Progenitor cell of endocrine pancreas (in vitro differentiated cells): ENCODE measurements around the gene FOXE1. TPM values are rescaled to one million over a fixed set of nuclear protein-coding genes. Genes with fewer than 3 reads are reported as not detected.

Source experiments
- DNase-seq: peaks from one replicate; pipeline ENCODE4 v3.0.0; 2021; ENCODE audit warnings: low spot score; ENCODE audit not compliant: unreplicated experiment
- H3K27ac Mint-ChIP-seq: 2 replicates; pipeline ENCODE4 v1.8.0; 2021; ENCODE audit warnings: mild to moderate bottlenecking, moderate library complexity, mixed read lengths
- H3K27me3 Mint-ChIP-seq: 2 replicates; pipeline ENCODE4 v1.8.0; 2021; ENCODE audit warnings: mixed read lengths
- H3K36me3 Mint-ChIP-seq: 2 replicates; pipeline ENCODE4 v1.8.0; 2022; ENCODE audit warnings: mixed read lengths; ENCODE audit not compliant: insufficient read depth
- H3K4me1 Mint-ChIP-seq: 2 replicates; pipeline ENCODE4 v1.8.0; 2021; ENCODE audit warnings: low read depth, mixed read lengths
- H3K4me3 Mint-ChIP-seq: 2 replicates; pipeline ENCODE4 v1.8.0; 2021; ENCODE audit warnings: low read depth, mild to moderate bottlenecking, moderate library complexity, mixed read lengths
- H3K9me3 Mint-ChIP-seq: 2 replicates; pipeline ENCODE4 v1.8.0; 2021; ENCODE audit warnings: low read depth, mixed read lengths
- total RNA-seq: library from RNA; stranded (reverse); gene quantifications from 2 replicates; pipeline ENCODE4 v1.2.1, GENCODE V29; 2021
- TF ChIP-seq, protein P1 (sequence below): fragments of 200-600 bp; sonication (generic); IDR thresholded peaks from one replicate; pipeline ENCODE4 v1.5.0; 2021; ENCODE audit warnings: antibody characterized with exemption, mild to moderate bottlenecking; ENCODE audit not compliant: unreplicated experiment

FOXE1 gene
- total RNA-seq, 1 donor from 2014 or later, result 0.29 TPM

GRCh38 chr9:97900103-97900737 is 47.2 kb downstream of the FOXE1 start:
- Mint-ChIP-seq H3K27ac (no peak overlapping the region), H3K27me3 (no peaks in the 10 kb centered on the region)
- TF ChIP-seq, protein P1, sequence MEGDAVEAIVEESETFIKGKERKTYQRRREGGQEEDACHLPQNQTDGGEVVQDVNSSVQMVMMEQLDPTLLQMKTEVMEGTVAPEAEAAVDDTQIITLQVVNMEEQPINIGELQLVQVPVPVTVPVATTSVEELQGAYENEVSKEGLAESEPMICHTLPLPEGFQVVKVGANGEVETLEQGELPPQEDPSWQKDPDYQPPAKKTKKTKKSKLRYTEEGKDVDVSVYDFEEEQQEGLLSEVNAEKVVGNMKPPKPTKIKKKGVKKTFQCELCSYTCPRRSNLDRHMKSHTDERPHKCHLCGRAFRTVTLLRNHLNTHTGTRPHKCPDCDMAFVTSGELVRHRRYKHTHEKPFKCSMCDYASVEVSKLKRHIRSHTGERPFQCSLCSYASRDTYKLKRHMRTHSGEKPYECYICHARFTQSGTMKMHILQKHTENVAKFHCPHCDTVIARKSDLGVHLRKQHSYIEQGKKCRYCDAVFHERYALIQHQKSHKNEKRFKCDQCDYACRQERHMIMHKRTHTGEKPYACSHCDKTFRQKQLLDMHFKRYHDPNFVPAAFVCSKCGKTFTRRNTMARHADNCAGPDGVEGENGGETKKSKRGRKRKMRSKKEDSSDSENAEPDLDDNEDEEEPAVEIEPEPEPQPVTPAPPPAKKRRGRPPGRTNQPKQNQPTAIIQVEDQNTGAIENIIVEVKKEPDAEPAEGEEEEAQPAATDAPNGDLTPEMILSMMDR, result no peak

GRCh38 chr9:97900738-97901565 is 47.9 kb downstream of the FOXE1 start:
- no peaks in the 10 kb centered on the region for H3K27me3 Mint-ChIP-seq
- H3K36me3 Mint-ChIP-seq, result peaks cover 5% of the 10 kb centered on the region
- no peak overlapping the region for H3K27ac Mint-ChIP-seq
- TF ChIP-seq, protein P1, result peak; percentile 79
- DNase-seq, result no peak
- no peak overlapping the region for H3K4me3 Mint-ChIP-seq
- no peaks in the 10 kb centered on the region for H3K9me3 Mint-ChIP-seq
- no peaks in the 10 kb centered on the region for H3K4me1 Mint-ChIP-seq

More at GRCh38 chr9:97900103-97900737, 47.2 kb downstream of the FOXE1 start:
- DNase-seq, result no peak
- peaks cover 8% of the 10 kb centered on the region for H3K36me3 Mint-ChIP-seq
- H3K4me3 Mint-ChIP-seq, result no peak overlapping the region
- no peaks in the 10 kb centered on the region for H3K4me1 Mint-ChIP-seq
- H3K9me3 Mint-ChIP-seq, result no peaks in the 10 kb centered on the region

DNA sequence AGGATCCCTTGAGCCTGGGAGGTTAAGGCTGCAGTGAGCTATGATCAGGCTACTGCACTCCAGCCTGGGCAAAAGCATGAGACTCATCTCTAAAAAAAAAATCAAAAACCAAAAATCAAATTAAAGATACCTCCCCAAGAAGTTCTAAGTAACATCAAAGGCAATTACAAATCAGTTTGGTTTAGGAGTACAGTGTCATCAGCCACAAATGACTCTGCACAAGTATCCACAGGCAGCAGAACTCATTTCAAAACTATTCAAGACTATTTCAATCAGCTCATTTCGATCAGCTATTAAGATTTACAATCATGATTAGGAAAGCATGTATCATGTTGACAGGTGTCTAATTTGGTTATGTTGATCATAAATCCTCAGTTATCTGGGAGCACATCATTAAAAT is 50.2 kb downstream of the FOXE1 start:
- H3K4me1 Mint-ChIP-seq, result no peaks in the 10 kb centered on the region

DNA sequence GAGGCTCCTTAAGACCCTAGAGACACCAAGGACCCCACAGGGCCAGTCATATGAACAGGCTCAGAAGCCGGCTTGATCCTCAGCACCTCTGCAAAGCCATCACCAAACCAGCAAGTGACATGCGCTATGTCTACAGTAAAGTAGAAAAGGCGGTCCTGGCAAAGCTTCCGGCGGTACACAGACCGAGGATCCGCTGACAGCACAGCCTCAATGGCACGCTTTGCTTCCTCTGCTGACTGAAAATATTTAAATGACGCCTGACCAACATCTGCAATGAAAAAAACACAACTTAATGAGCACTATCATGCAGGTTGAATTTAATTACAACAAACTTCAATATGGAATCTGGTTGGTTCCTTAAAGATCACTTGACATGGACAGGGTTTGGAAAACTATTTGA is 51.7 kb downstream of the FOXE1 start:
- peaks cover 8% of the 10 kb centered on the region for H3K36me3 Mint-ChIP-seq
- H3K27me3 Mint-ChIP-seq, result no peaks in the 10 kb centered on the region
- H3K4me3 Mint-ChIP-seq, result no peak overlapping the region
- no peaks in the 10 kb centered on the region for H3K9me3 Mint-ChIP-seq
- TF ChIP-seq, protein P1, result no peak
- no peaks in the 10 kb centered on the region for H3K4me1 Mint-ChIP-seq
- DNase-seq, result no peak
- no peak overlapping the region for H3K27ac Mint-ChIP-seq

More for the DNA sequence above, 50.2 kb downstream of the FOXE1 start:
- H3K4me3 Mint-ChIP-seq, result no peak overlapping the region
- H3K36me3 Mint-ChIP-seq, result peaks cover 8% of the 10 kb centered on the region
- no peak for DNase-seq
- TF ChIP-seq, protein P1, result no peak
- no peaks in the 10 kb centered on the region for H3K27me3 Mint-ChIP-seq
- H3K27ac Mint-ChIP-seq, result no peak overlapping the region
- no peaks in the 10 kb centered on the region for H3K9me3 Mint-ChIP-seq

- Mint-ChIP-seq H3K36me3 (peaks cover 10% of the 10 kb centered on the region), H3K27me3 (no peaks in the 10 kb centered on the region), H3K4me1 (no peaks in the 10 kb centered on the region), H3K27ac (no peak overlapping the region), H3K9me3 (no peaks in the 10 kb centered on the region), H3K4me3 (no peak overlapping the region)
- DNase-seq, result no peak
- TF ChIP-seq, protein P1, result no peak
Observed at GRCh38 chr9:97905228-97905627, 52.2 kb downstream of the FOXE1 start.

Other genes starting within 250 kb of the FOXE1 start
- gene TSTD2, start 219.9 kb upstream of the FOXE1 start, total RNA-seq, result 44.7 and 45.7 TPM in 2 replicates
- gene NCBP1, start 219.4 kb upstream of the FOXE1 start, total RNA-seq, result 45.9 and 55.7 TPM in 2 replicates
- gene XPA, start 155.9 kb upstream of the FOXE1 start, total RNA-seq, result 15.0 and 16.4 TPM in 2 replicates
- gene TRMO, start 69.3 kb downstream of the FOXE1 start, total RNA-seq, result 14.2 and 15.6 TPM in 2 replicates
- gene HEMGN, start 84.9 kb downstream of the FOXE1 start, total RNA-seq, result not detected in 2 replicates
- 153 and 156 TPM in 2 replicates for gene ANP32B, start 130.1 kb downstream of the FOXE1 start, total RNA-seq
- gene NANS, start 203.5 kb downstream of the FOXE1 start, total RNA-seq, result 31.9 and 33.8 TPM in 2 replicates